Astrocyte of the cerebellum (primary cell): ENCODE results near the gene RRAGC.

ENCODE experiments used
- DNase-seq: peaks from one replicate; pipeline ENCODE4 v3.0.0-alpha.2; 2011; ENCODE audit warnings: low read depth
- H3K4me3 ChIP-seq: 2 replicates; pipeline ENCODE4 v1.5.1; 2011; ENCODE audit warnings: mild to moderate bottlenecking, low read depth, low read length, moderate library complexity
- CTCF ChIP-seq: IDR thresholded peaks from 2 replicates; pipeline ENCODE4 v1.5.1; 2012; ENCODE audit warnings: low read length, low read depth, moderate library complexity, mild to moderate bottlenecking; ENCODE audit errors: missing control alignments
- in situ Hi-C: cut with HindIII; loops from 2 replicates; pipeline ENCODE4 v1.10.0; 2017; ENCODE audit warnings: low sequenced_read_pairs

Gene RRAGC

GRCh38 chr1:38818175-38818976 lies 41.2 kb downstream of the RRAGC start:
- in situ Hi-C loops, result loop anchor here (5.0 kb wide), 1 partner anchor 776 kb away; no protein-coding TSS in a partner anchor
- DNase-seq, result no peak
- peak overlapping the region; percentile 24 for H3K4me3 ChIP-seq
- TF ChIP-seq CTCF, result peak; percentile 55

- TF ChIP-seq CTCF, result no peak
- in situ Hi-C loops, result loop anchor here (5.0 kb wide), 1 partner anchor 775 kb away; no protein-coding TSS in a partner anchor
- DNase-seq, result no peak
- H3K4me3 ChIP-seq, result peak overlapping the region; percentile 24
These were observed 42.1 kb downstream of the RRAGC start for GRCh38 chr1:38817267-38818174.

GRCh38 chr1:38815903-38816627 lies 43.5 kb downstream of the RRAGC start:
- no peak for TF ChIP-seq CTCF
- DNase-seq, result no peak
- in situ Hi-C loops, result loop anchor here (5.0 kb wide), 1 partner anchor 774 kb away; no protein-coding TSS in a partner anchor
- H3K4me3 ChIP-seq, result no peak overlapping the region

GRCh38 chr1:38814984-38815464 lies 44.5 kb downstream of the RRAGC start:
- no peak for TF ChIP-seq CTCF
- DNase-seq, result no peak
- no peak overlapping the region for H3K4me3 ChIP-seq
- in situ Hi-C loops, result loop anchor here (5.0 kb wide), 1 partner anchor 773 kb away; no protein-coding TSS in a partner anchor

GRCh38 chr1:38814444-38814983 lies 45.1 kb downstream of the RRAGC start:
- TF ChIP-seq CTCF, result no peak
- in situ Hi-C loops, result no loop called here
- H3K4me3 ChIP-seq, result no peak overlapping the region
- DNase-seq, result no peak
